Upper lobe of left lung (tissue), 4 donors: ENCODE results near the gene KLHL7.

ENCODE experiments used
- EP300 ChIP-seq, 4 donors: sonication (generic); formaldehyde crosslinking; IDR thresholded peaks; one replicate each; pipeline ENCODE4 v1.5.1; 2017; ENCODE audit warnings: antibody characterized with exemption in 4 of 4, control low read depth in 2 of 4
- POLR2AphosphoS5 ChIP-seq, 2 donors: sonication (generic); formaldehyde crosslinking; IDR thresholded peaks; one replicate each; pipeline ENCODE4 v1.5.1; 2017; ENCODE audit warnings: antibody characterized with exemption in 2 of 2

DNA sequence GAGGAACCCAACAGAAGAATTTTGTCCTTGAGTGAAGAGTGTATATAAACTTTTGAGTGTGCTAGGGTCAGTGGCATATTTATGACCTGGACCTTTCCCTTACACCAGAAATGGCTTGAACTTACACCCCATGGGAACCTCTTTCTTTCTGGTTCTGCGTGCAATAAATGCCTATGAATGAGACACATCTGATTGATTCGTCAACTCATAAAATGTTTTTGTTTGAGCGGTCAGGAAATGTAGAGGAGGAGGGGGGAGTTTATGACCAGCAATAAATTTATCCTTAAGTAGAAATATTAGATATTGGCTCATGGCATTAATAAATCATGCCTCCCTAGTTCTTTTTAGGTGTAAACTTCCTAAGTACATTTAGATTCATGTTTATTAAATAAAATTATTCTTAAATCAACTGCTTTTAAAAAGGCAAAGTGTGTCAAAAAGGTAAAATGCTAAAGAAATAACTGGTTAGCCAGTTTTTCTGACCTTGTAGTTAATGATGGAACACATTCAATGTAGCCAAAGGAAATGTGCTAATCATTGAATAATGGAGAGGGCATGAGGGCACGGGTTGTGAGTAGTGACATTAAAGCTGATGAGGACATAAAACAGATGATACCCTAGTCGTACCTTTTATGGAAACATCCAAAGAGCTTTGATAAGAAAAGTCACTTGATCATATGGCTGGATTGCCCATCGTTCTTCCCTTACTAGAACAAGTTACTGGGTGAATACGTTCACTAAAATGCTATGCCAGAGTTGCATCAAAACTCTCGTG is 62.7 kb downstream of the KLHL7 start:
- TF ChIP-seq EP300 (IDR thresholded peaks at IDR 0.05) = no peak
- TF ChIP-seq POLR2AphosphoS5 (IDR thresholded peaks at IDR 0.05) = no peak
